ENCODE results near the gene ARID1B. TPM values are rescaled to one million over a fixed set of nuclear protein-coding genes. Genes with fewer than 3 reads are reported as not detected.

The ARID1B gene
- total and polyA plus RNA-seq, 9 of the 15 experiments (the other 6 are each of a cell fraction or from before 2014, with no cell fraction given), result 12.5 to 50.5 (median 25.8) TPM

DNA sequence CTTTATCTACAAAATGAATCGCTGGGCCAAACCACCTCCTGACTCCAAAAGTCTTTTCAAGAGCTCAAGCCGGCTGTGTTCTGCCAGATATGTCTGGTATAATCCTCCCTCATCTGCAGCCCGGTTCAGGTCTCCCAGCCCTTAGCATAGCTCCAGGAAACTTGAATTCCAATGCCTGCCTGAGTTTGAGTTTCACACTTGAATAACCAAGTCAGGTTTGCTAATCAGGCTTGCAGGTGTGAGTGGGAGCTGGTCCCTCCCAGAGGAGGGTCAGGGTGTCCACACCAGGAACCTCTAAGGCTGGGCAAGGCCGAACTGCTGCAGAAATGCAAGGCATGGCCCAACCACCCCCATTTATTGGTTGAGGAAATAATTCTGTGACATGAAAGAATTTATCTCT is 449.6 kb downstream of the ARID1B start (continued):
- TF ChIP-seq, protein P1, sequence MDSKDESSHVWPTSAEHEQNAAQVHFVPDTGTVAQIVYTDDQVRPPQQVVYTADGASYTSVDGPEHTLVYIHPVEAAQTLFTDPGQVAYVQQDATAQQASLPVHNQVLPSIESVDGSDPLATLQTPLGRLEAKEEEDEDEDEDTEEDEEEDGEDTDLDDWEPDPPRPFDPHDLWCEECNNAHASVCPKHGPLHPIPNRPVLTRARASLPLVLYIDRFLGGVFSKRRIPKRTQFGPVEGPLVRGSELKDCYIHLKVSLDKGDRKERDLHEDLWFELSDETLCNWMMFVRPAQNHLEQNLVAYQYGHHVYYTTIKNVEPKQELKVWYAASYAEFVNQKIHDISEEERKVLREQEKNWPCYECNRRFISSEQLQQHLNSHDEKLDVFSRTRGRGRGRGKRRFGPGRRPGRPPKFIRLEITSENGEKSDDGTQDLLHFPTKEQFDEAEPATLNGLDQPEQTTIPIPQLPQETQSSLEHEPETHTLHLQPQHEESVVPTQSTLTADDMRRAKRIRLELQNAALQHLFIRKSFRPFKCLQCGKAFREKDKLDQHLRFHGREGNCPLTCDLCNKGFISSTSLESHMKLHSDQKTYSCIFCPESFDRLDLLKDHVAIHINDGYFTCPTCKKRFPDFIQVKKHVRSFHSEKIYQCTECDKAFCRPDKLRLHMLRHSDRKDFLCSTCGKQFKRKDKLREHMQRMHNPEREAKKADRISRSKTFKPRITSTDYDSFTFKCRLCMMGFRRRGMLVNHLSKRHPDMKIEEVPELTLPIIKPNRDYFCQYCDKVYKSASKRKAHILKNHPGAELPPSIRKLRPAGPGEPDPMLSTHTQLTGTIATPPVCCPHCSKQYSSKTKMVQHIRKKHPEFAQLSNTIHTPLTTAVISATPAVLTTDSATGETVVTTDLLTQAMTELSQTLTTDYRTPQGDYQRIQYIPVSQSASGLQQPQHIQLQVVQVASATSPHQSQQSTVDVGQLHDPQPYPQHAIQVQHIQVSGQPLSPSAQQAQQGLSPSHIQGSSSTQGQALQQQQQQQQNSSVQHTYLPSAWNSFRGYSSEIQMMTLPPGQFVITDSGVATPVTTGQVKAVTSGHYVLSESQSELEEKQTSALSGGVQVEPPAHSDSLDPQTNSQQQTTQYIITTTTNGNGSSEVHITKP (IDR thresholded peaks at IDR 0.05; ENCODE audit: partially characterized antibody), result peak; percentile 91
- TF ChIP-seq ARID1B (IDR thresholded peaks at IDR 0.05), result 0 out of 2 replicates have a peak, but pooled peaks have one; percentile 33
- TF ChIP-seq TCF3 (CRISPR knock-in tag; IDR thresholded peaks at IDR 0.05), result 0 out of 2 replicates have a peak, but pooled peaks have one; percentile 8
- no peak for TF ChIP-seq FUS (optimal IDR thresholded peaks at IDR 0.05; ENCODE audit: low read depth, low read length)
- TF ChIP-seq ZNF274 (IDR thresholded peaks at IDR 0.05; ENCODE audit: borderline replicate concordance, low read depth, low read length), result no peak
- 0 out of 4 replicates have a peak, but pooled peaks of 1 of the 2 experiments have one; percentile 27 for TF ChIP-seq UBTF (IDR thresholded peaks at IDR 0.05; ENCODE audit: borderline replicate concordance in 1 of 2, low read depth in 2 of 2, low read length in 2 of 2)
- peak; percentile 51; the same call in 1 of the 2 replicates for TF ChIP-seq KLF16 (IDR thresholded peaks at IDR 0.05)
- no peak for TF ChIP-seq ZZZ3 (IDR thresholded peaks at IDR 0.05)
- no peak for TF ChIP-seq POLR2AphosphoS5 (IDR thresholded peaks at IDR 0.05; ENCODE audit: control insufficient read depth, insufficient read depth, low read depth, low read length)
